Measurements from ENCODE around the gene FBLN5.

- TF ChIP-seq CTCF (conservative IDR thresholded peaks at IDR 0.05 in 1 of 2, IDR thresholded peaks at IDR 0.05 in 1 of 2; ENCODE audit: low read depth in 1 of 2, low read length in 2 of 2) (no peak), EZH2 (IDR thresholded peaks at IDR 0.05; ENCODE audit: low read length, missing control alignments) (no peak)
Measured at GRCh38 chr14:91946622-91947474, 646 bp downstream of the FBLN5 start.

All from fibroblast of lung (primary cell).